DND-41 (cell line): ENCODE results near the gene RNF183.

Experiments used
- EZH2 ChIP-seq: IDR thresholded peaks from 3 replicates; pipeline ENCODE4 v1.6.1; 2012; ENCODE audit warnings: borderline replicate concordance, low read depth, mild to moderate bottlenecking, moderate library complexity, low read length, inconsistent platforms; ENCODE audit not compliant: severe bottlenecking
- TF ChIP-seq, protein P1 (sequence below): IDR thresholded peaks from 2 replicates; pipeline ENCODE4 v1.5.1; 2012; ENCODE audit warnings: borderline replicate concordance, low read length, moderate library complexity, mild to moderate bottlenecking; ENCODE audit not compliant: poor library complexity, severe bottlenecking; ENCODE audit errors: extremely low read depth

DNA sequence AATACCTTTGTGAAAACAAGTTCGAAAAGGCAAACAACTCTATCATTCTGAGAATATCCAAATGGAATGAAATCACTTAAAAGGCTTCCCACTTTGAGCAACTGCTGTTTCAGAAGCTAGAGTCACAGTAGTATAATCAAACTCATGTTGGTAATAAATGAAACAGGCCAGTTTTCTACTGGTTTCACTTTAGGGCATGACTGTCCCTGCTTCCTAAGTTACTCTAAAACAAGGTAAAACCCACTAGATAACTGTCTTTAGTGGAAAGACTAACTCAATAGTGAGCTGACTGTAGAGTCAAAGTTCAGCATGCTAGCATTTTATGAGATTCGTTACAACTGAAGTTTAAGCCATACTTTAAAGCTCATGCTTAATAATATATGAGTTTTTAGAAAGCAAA, 33.8 kb downstream of the RNF183 start:
- TF ChIP-seq, protein P1, sequence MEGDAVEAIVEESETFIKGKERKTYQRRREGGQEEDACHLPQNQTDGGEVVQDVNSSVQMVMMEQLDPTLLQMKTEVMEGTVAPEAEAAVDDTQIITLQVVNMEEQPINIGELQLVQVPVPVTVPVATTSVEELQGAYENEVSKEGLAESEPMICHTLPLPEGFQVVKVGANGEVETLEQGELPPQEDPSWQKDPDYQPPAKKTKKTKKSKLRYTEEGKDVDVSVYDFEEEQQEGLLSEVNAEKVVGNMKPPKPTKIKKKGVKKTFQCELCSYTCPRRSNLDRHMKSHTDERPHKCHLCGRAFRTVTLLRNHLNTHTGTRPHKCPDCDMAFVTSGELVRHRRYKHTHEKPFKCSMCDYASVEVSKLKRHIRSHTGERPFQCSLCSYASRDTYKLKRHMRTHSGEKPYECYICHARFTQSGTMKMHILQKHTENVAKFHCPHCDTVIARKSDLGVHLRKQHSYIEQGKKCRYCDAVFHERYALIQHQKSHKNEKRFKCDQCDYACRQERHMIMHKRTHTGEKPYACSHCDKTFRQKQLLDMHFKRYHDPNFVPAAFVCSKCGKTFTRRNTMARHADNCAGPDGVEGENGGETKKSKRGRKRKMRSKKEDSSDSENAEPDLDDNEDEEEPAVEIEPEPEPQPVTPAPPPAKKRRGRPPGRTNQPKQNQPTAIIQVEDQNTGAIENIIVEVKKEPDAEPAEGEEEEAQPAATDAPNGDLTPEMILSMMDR = no peak
- TF ChIP-seq EZH2 = no peak
